NT2/D1 (cell line): ENCODE results near the gene GPD1.

Experiments used
- DNase-seq: peaks from one replicate; pipeline ENCODE4 v3.0.0-alpha.2; 2011; ENCODE audit warnings: low read depth, low spot score
- H3K27me3 ChIP-seq: 2 replicates; pipeline ENCODE4 v1.6.0; 2011; ENCODE audit warnings: mild to moderate bottlenecking; ENCODE audit not compliant: insufficient read length, insufficient read depth
- H3K36me3 ChIP-seq: 2 replicates; pipeline ENCODE4 v1.6.1; 2011; ENCODE audit warnings: mild to moderate bottlenecking, low read length, mixed read lengths; ENCODE audit not compliant: insufficient read depth, insufficient read length
- H3K4me1 ChIP-seq: 2 replicates; pipeline ENCODE4 v1.5.1; 2011; ENCODE audit not compliant: insufficient read depth, insufficient read length
- H3K4me3 ChIP-seq: 2 replicates; pipeline ENCODE4 v1.5.1; 2011; ENCODE audit warnings: low read depth; ENCODE audit not compliant: insufficient read length
- H3K9ac ChIP-seq: 2 replicates; pipeline ENCODE4 v1.6.0; 2011; ENCODE audit warnings: low read depth; ENCODE audit not compliant: insufficient read length
- H3K9me3 ChIP-seq: 2 replicates; pipeline ENCODE4 v1.5.1; 2011; ENCODE audit warnings: mild to moderate bottlenecking, low read length; ENCODE audit not compliant: insufficient read depth
- SUZ12 ChIP-seq: IDR thresholded peaks from 2 replicates; pipeline ENCODE4 v1.6.1; 2011; ENCODE audit not compliant: insufficient read length, insufficient read depth; ENCODE audit errors: extremely low read depth
- YY1 ChIP-seq: IDR thresholded peaks from 2 replicates; pipeline ENCODE4 v1.6.1; 2011; ENCODE audit not compliant: insufficient read length, insufficient read depth
- ZNF274 ChIP-seq: IDR thresholded peaks from 2 replicates; pipeline ENCODE4 v1.6.1; 2011; ENCODE audit warnings: mild to moderate bottlenecking, low read depth, low read length

Gene GPD1

GRCh38 chr12:50074936-50075807 is 28.6 kb upstream of the GPD1 start:
- H3K27me3 ChIP-seq = no peaks in the 10 kb centered on the region
- no peaks in the 10 kb centered on the region for H3K36me3 ChIP-seq
- no peaks in the 10 kb centered on the region for H3K9me3 ChIP-seq
- no peak overlapping the region for H3K4me3 ChIP-seq
- peak overlapping the region; percentile 45 for H3K9ac ChIP-seq
- peak; percentile 83 for DNase-seq
- peaks cover 36% of the 10 kb centered on the region for H3K4me1 ChIP-seq
- TF ChIP-seq SUZ12 = no peak
- TF ChIP-seq YY1 = no peak

- Histone ChIP-seq H3K4me1 (peaks cover 33% of the 10 kb centered on the region), H3K36me3 (no peaks in the 10 kb centered on the region), H3K9ac (no peak overlapping the region), H3K4me3 (no peak overlapping the region), H3K27me3 (no peaks in the 10 kb centered on the region), H3K9me3 (no peaks in the 10 kb centered on the region)
- TF ChIP-seq SUZ12 (no peak), ZNF274 (no peak), YY1 (no peak)
- DNase-seq = no peak
Measured at GRCh38 chr12:50075808-50076170, 28.0 kb upstream of the GPD1 start.

- no peaks in the 10 kb centered on the region for H3K27me3 ChIP-seq
- TF ChIP-seq ZNF274 = no peak
- no peak for TF ChIP-seq YY1
- no peak for TF ChIP-seq SUZ12
- no peaks in the 10 kb centered on the region for H3K36me3 ChIP-seq
- peaks cover 26% of the 10 kb centered on the region for H3K4me1 ChIP-seq
- DNase-seq = no peak
- H3K9me3 ChIP-seq = no peaks in the 10 kb centered on the region
- H3K4me3 ChIP-seq = no peak overlapping the region
- H3K9ac ChIP-seq = no peak overlapping the region
Measured at GRCh38 chr12:50077099-50077498, 26.7 kb upstream of the GPD1 start.

GRCh38 chr12:50078281-50078680 is 25.5 kb upstream of the GPD1 start:
- Histone ChIP-seq H3K9me3 (no peaks in the 10 kb centered on the region), H3K4me3 (no peak overlapping the region), H3K4me1 (peaks cover 18% of the 10 kb centered on the region), H3K36me3 (no peaks in the 10 kb centered on the region), H3K9ac (no peak overlapping the region), H3K27me3 (no peaks in the 10 kb centered on the region)
- TF ChIP-seq ZNF274 (no peak), YY1 (no peak), SUZ12 (no peak)
- no peak for DNase-seq

- DNase-seq = no peak
- Histone ChIP-seq H3K36me3 (no peaks in the 10 kb centered on the region), H3K9ac (no peak overlapping the region), H3K4me3 (no peak overlapping the region), H3K4me1 (peaks cover 10% of the 10 kb centered on the region), H3K27me3 (no peaks in the 10 kb centered on the region), H3K9me3 (no peaks in the 10 kb centered on the region)
- TF ChIP-seq SUZ12 = no peak
- TF ChIP-seq ZNF274 = no peak
- no peak for TF ChIP-seq YY1
Measured at GRCh38 chr12:50079771-50080170, 24.0 kb upstream of the GPD1 start.

GRCh38 chr12:50081096-50081808 is 22.6 kb upstream of the GPD1 start:
- Histone ChIP-seq H3K4me1 (no peaks in the 10 kb centered on the region), H3K9ac (no peak overlapping the region), H3K36me3 (peaks cover 6% of the 10 kb centered on the region), H3K4me3 (no peak overlapping the region), H3K27me3 (no peaks in the 10 kb centered on the region), H3K9me3 (no peaks in the 10 kb centered on the region)
- no peak for TF ChIP-seq SUZ12
- no peak for TF ChIP-seq ZNF274
- no peak for TF ChIP-seq YY1
- DNase-seq = no peak

- Histone ChIP-seq H3K36me3 (peaks cover 20% of the 10 kb centered on the region), H3K4me1 (no peaks in the 10 kb centered on the region), H3K27me3 (no peaks in the 10 kb centered on the region), H3K4me3 (no peak overlapping the region), H3K9ac (no peak overlapping the region), H3K9me3 (no peaks in the 10 kb centered on the region)
- TF ChIP-seq SUZ12 (no peak), ZNF274 (no peak), YY1 (no peak)
- DNase-seq = no peak
Measured at GRCh38 chr12:50082644-50083043, 21.2 kb upstream of the GPD1 start.
